ENCODE results near the gene FHL2.
A peak's percentile ranks its signal among the peaks of the same experiment; 100 is the strongest.

Gene FHL2

GRCh38 chr2:105377871-105378270 is 21.0 kb downstream of the FHL2 start:
- no peak for DNase-seq

GRCh38 chr2:105376789-105377240 is 22.0 kb downstream of the FHL2 start:
- DNase-seq = no peak

GRCh38 chr2:105376010-105376409 is 22.8 kb downstream of the FHL2 start:
- no peak for DNase-seq

GRCh38 chr2:105375001-105375561 is 23.8 kb downstream of the FHL2 start:
- DNase-seq = no peak

- DNase-seq = no peak
These were observed 24.9 kb downstream of the FHL2 start for GRCh38 chr2:105373895-105374401.

- no peak for DNase-seq
These were observed 25.5 kb downstream of the FHL2 start for GRCh38 chr2:105373344-105373781.

- no peak for DNase-seq
These were observed 27.0 kb downstream of the FHL2 start for GRCh38 chr2:105371810-105372209.

GRCh38 chr2:105371156-105371555 is 27.7 kb downstream of the FHL2 start:
- DNase-seq = peak; percentile 15

GRCh38 chr2:105369777-105370690 is 28.8 kb downstream of the FHL2 start:
- DNase-seq = peak; percentile 85

- DNase-seq = no peak
These were observed 30.0 kb downstream of the FHL2 start for GRCh38 chr2:105368759-105369408.

GRCh38 chr2:105365206-105365605 is 33.6 kb downstream of the FHL2 start:
- no peak for DNase-seq

GRCh38 chr2:105364436-105365139 is 34.3 kb downstream of the FHL2 start:
- DNase-seq = no peak

- no peak for DNase-seq
These were observed 35.8 kb downstream of the FHL2 start for GRCh38 chr2:105362862-105363591.

- DNase-seq = no peak
These were observed 37.6 kb downstream of the FHL2 start for GRCh38 chr2:105361102-105361889.

- DNase-seq = no peak
These were observed 40.3 kb downstream of the FHL2 start for GRCh38 chr2:105358593-105358992.

- DNase-seq = no peak
These were observed 41.7 kb downstream of the FHL2 start for GRCh38 chr2:105357122-105357521.

GRCh38 chr2:105344704-105345345 is 54.0 kb downstream of the FHL2 start:
- no peak for DNase-seq

GRCh38 chr2:105339414-105339813 is 59.4 kb downstream of the FHL2 start:
- DNase-seq = no peak

GRCh38 chr2:105338020-105338385 is 60.8 kb downstream of the FHL2 start:
- no peak for DNase-seq

- peak; percentile 99 for DNase-seq
These were observed 61.5 kb downstream of the FHL2 start, which contains the start of gene C2orf49 for GRCh38 chr2:105337122-105338019. Gene C2orf49, plus strand, starts transcription at chr2:105337540. Its CDS starts 48 bp downstream, at chr2:105337588.
